ENCODE results near the gene CMTM8.

GRCh38 chr3:32412887-32413286 is 174.4 kb downstream of the CMTM8 start:
- no peak for TF ChIP-seq PKNOX1 (IDR thresholded peaks at IDR 0.05)
- no peak for TF ChIP-seq FOXA1 (IDR thresholded peaks at IDR 0.05)
- TF ChIP-seq SP1 (IDR thresholded peaks at IDR 0.05), result no peak
- no peak for TF ChIP-seq SUZ12 (IDR thresholded peaks at IDR 0.05)
- TF ChIP-seq BHLHE40 (IDR thresholded peaks at IDR 0.05; ENCODE audit: borderline replicate concordance), result no peak
- no peak for TF ChIP-seq FOXM1 (IDR thresholded peaks at IDR 0.05; ENCODE audit: borderline replicate concordance)
- no peak for TF ChIP-seq TARDBP (IDR thresholded peaks at IDR 0.05)
- no peak for TF ChIP-seq ARNT (IDR thresholded peaks at IDR 0.05)
